A673 (cell line): Measurements from ENCODE around the gene TMIE.

Source experiments
- CTCF ChIP-seq: fragments of 300-800, 200-600 bp; sonication (generic); conservative IDR thresholded peaks from 2 replicates; pipeline ENCODE4 v1.5.1; 2017; ENCODE audit warnings: low read depth, mild to moderate bottlenecking, antibody characterized with exemption, low read length, moderate library complexity, mixed read lengths
- EZH2 ChIP-seq: fragments of 200-600 bp; sonication (generic); IDR thresholded peaks from 2 replicates; pipeline ENCODE4 v1.6.1; 2017; ENCODE audit warnings: borderline replicate concordance, low read depth, mild to moderate bottlenecking, mixed read lengths, antibody characterized with exemption, low read length; ENCODE audit not compliant: poor library complexity, severe bottlenecking

- TF ChIP-seq CTCF (no peak), EZH2 (no peak)
Observed at GRCh38 chr3:46713898-46714552, 12.8 kb downstream of the TMIE start.
